GM12878 (cell line): Measurements from ENCODE around the gene RALGPS1. TPM values are rescaled to one million over a fixed set of nuclear protein-coding genes. Genes with fewer than 3 reads are reported as not detected.

ENCODE experiments used
- ATF7 ChIP-seq: fragments of 450-650 bp; IDR thresholded peaks from 2 replicates; pipeline ENCODE4 v1.6.1; 2016; ENCODE audit warnings: low read depth, mild to moderate bottlenecking
- EZH2 ChIP-seq: IDR thresholded peaks from 2 replicates; pipeline ENCODE4 v1.6.1; 2012; ENCODE audit warnings: low read depth, mild to moderate bottlenecking, control low read depth, inconsistent platforms, low read length, borderline replicate concordance; ENCODE audit not compliant: control insufficient read depth
- HDAC2 ChIP-seq: fragments of 200-600 bp; sonication (generic); IDR thresholded peaks from 2 replicates; pipeline ENCODE4 v1.6.1; 2017
- JUND ChIP-seq: IDR thresholded peaks from 2 replicates; pipeline ENCODE4 v1.6.1; 2012; ENCODE audit warnings: low read depth, mild to moderate bottlenecking, low read length, improper control_type of control experiment, moderate library complexity
- MTA2 ChIP-seq: fragments of 450-650 bp; IDR thresholded peaks from 2 replicates; pipeline ENCODE4 v1.6.1; 2016; ENCODE audit warnings: low read depth, mild to moderate bottlenecking, moderate library complexity
- MXI1 ChIP-seq: fragments of 150-350 bp; IDR thresholded peaks from 2 replicates; pipeline ENCODE4 v1.6.1; 2011; ENCODE audit warnings: low read depth, mild to moderate bottlenecking, inconsistent platforms, low read length, improper control_type of control experiment
- PRDM15 ChIP-seq: fragments of 450-650 bp; formaldehyde crosslinking; IDR thresholded peaks from 2 replicates; pipeline ENCODE4 v1.4.0; 2020; ENCODE audit warnings: mild to moderate bottlenecking, moderate library complexity
- polyA plus RNA-seq, 11 experiments: library from polyadenylated mRNA; depleted of rRNA in 4 of 11; unstranded in 6 of 11; stranded (reverse) in 5 of 11; fragments of >200 nt; fragmentation: Nextera tagmentation in 4 of 11; fragmentation: Illumina TruSeq in 1 of 11; extraction: Ambion mirVana in 4 of 11; extraction: Trizol in 1 of 11; gene quantifications; 1 replicate in 1 of 11; 2 replicates in 10 of 11; pipeline versions ENCODE4 v1.2.1 to v1.2.3, GENCODE V29; 2011 to 2016; ENCODE audit warnings: inconsistent platforms in 2 of 11, missing spikeins in 2 of 11, low read depth in 1 of 11
- total RNA-seq, 4 experiments: library from RNA; depleted of rRNA in 3 of 4; stranded (reverse); fragments of >200 nt in 3 of 4; fragmentation: Illumina TruSeq in 1 of 4; extraction: Trizol in 1 of 4; gene quantifications; 2 replicates each; pipeline versions ENCODE4 v1.2.1 to v1.2.3, GENCODE V29; 2013 to 2021
- TF ChIP-seq, protein P1 (sequence below): IDR thresholded peaks from 2 replicates; pipeline ENCODE4 v1.6.1; 2011; ENCODE audit warnings: mild to moderate bottlenecking, low read depth, low read length, moderate library complexity; ENCODE audit not compliant: insufficient replicate concordance

The RALGPS1 gene
- total and polyA plus RNA-seq, 10 of the 15 experiments (the other 5 are each of a cell fraction or from before 2014, with no cell fraction given) = 0.13 to 5.6 (median 2.7) TPM

GRCh38 chr9:127183814-127184582 is 269.4 kb downstream of the RALGPS1 start (continued):
- TF ChIP-seq, protein P1, sequence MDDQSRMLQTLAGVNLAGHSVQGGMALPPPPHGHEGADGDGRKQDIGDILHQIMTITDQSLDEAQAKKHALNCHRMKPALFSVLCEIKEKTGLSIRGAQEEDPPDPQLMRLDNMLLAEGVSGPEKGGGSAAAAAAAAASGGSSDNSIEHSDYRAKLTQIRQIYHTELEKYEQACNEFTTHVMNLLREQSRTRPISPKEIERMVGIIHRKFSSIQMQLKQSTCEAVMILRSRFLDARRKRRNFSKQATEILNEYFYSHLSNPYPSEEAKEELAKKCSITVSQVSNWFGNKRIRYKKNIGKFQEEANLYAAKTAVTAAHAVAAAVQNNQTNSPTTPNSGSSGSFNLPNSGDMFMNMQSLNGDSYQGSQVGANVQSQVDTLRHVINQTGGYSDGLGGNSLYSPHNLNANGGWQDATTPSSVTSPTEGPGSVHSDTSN = peak; percentile 61
- TF ChIP-seq EZH2 = no peak
- TF ChIP-seq MXI1 = peak; percentile 60
- no peak for TF ChIP-seq PRDM15 (CRISPR knock-in tag)
- TF ChIP-seq ATF7 = peak; percentile 79
- TF ChIP-seq JUND = no peak
- no peak for TF ChIP-seq HDAC2
- TF ChIP-seq MTA2 = peak; percentile 49; the same call in 1 of the 2 replicates
